GM12878 (cell line): ENCODE data around the gene KLKB1. TPM values are rescaled to one million over a fixed set of nuclear protein-coding genes. Genes with fewer than 3 reads are reported as not detected.

Source experiments
- ATAC-seq: fragments of 200-7000 bp; cut with Tn5 transposase; 3 replicates; pipeline ENCODE4 v1.9.1; 2020; ENCODE audit warnings: mild to moderate bottlenecking, moderate library complexity
- BruUV-seq: library from RNA; stranded (reverse); fragments of 400-500 nt; replicated peaks from 2 replicates; lab custom pipeline; 2021; lab: Mats Ljungman, UMichigan
- CTCF ChIA-PET: fragments of 300-600 bp; sonication (Branson Sonifier 250); formaldehyde crosslinking; extraction: SDS; loops from one replicate; lab custom pipeline; 2021; ENCODE audit warnings: inconsistent platforms; lab: Yijun Ruan, JAX
- POLR2A ChIA-PET: fragments of 350-600 bp; formaldehyde crosslinking; extraction: SDS; loops from one replicate; lab custom pipeline; 2021; ENCODE audit warnings: inconsistent platforms; lab: Charles Lee
- RAD21 ChIA-PET: fragments of 300-600 bp; sonication (Branson Sonifier 250); formaldehyde crosslinking; loops from one replicate; lab custom pipeline; 2023; ENCODE audit warnings: antibody characterized with exemption; ENCODE audit not compliant: unreplicated experiment; lab: Charles Lee
- SMC1A ChIA-PET: fragments of 300-600 bp; sonication (Branson Sonifier 250); formaldehyde crosslinking; loops from one replicate; lab custom pipeline; 2023; ENCODE audit not compliant: unreplicated experiment, uncharacterized antibody; lab: Charles Lee
- DNase-seq: peaks from one replicate; pipeline ENCODE4 v3.0.0-alpha.2; 2011; ENCODE audit warnings: low read depth, low spot score
- FAIRE-seq: peaks from 3 replicates; lab custom pipeline; 2011; peaks lifted over from hg19 to GRCh38; lab: Jason Lieb, UNC
- H2AFZ ChIP-seq: 2 replicates; pipeline ENCODE4 v1.6.0; 2011; ENCODE audit warnings: low read depth, low read length, control low read depth; ENCODE audit not compliant: control insufficient read depth
- H3K27ac ChIP-seq: 2 replicates; pipeline ENCODE4 v1.5.1; 2011; ENCODE audit warnings: control low read depth; ENCODE audit not compliant: control insufficient read depth, insufficient read depth
- H3K27me3 ChIP-seq, 2 experiments: replicated peaks in 1 of 2; 2 replicates each; pipeline versions ENCODE4 v1.6.0 to v1.6.1; 2011; ENCODE audit warnings: low read length in 1 of 2; ENCODE audit not compliant: control insufficient read depth in 2 of 2, insufficient read depth in 2 of 2
- H3K36me3 ChIP-seq, 2 experiments: 2 replicates each; pipeline ENCODE4 v1.5.1; 2011; ENCODE audit warnings: low read length in 1 of 2; ENCODE audit not compliant: control insufficient read depth in 2 of 2, insufficient read depth in 2 of 2
- H3K4me1 ChIP-seq: 2 replicates; pipeline ENCODE4 v1.6.1; 2011; ENCODE audit warnings: mild to moderate bottlenecking, low read length, moderate library complexity, mixed read lengths; ENCODE audit not compliant: control insufficient read depth, insufficient read depth
- H3K4me2 ChIP-seq: 2 replicates; pipeline ENCODE4 v1.6.0; 2011; ENCODE audit warnings: control low read depth; ENCODE audit not compliant: control insufficient read depth, insufficient read depth
- H3K4me3 ChIP-seq: fragments of 200-600 bp; sonication (generic); 2 replicates; pipeline ENCODE4 v1.5.1; 2016
- H3K79me2 ChIP-seq: 2 replicates; pipeline ENCODE4 v1.6.0; 2011; ENCODE audit warnings: low read length; ENCODE audit not compliant: control insufficient read depth, insufficient read depth
- H3K9ac ChIP-seq: 2 replicates; pipeline ENCODE4 v1.8.0; 2011; ENCODE audit warnings: low read length, control low read depth, mixed read lengths; ENCODE audit not compliant: control insufficient read depth, insufficient read depth
- H3K9me3 ChIP-seq: replicated peaks from 3 replicates; pipeline ENCODE4 v1.5.1; 2011; ENCODE audit warnings: mild to moderate bottlenecking, low read length; ENCODE audit not compliant: control insufficient read depth, insufficient read depth
- H4K20me1 ChIP-seq: 2 replicates; pipeline ENCODE4 v1.6.0; 2011; ENCODE audit not compliant: control insufficient read depth, insufficient read depth
- BRCA1 ChIP-seq: IDR thresholded peaks from 2 replicates; pipeline ENCODE4 v1.6.1; 2011; ENCODE audit warnings: low read depth, low read length, improper control_type of control experiment
- CREB1 ChIP-seq: IDR thresholded peaks from 2 replicates; pipeline ENCODE4 v1.6.1; 2012; ENCODE audit warnings: low read depth, mild to moderate bottlenecking, inconsistent platforms
- CREM ChIP-seq: IDR thresholded peaks from 2 replicates; pipeline ENCODE4 v1.6.1; 2014; ENCODE audit warnings: antibody characterized with exemption, low read depth
- EED ChIP-seq: sonication (generic); IDR thresholded peaks from 2 replicates; pipeline ENCODE4 v1.6.1; 2016; ENCODE audit warnings: antibody characterized with exemption, low read depth
- HDAC2 ChIP-seq: fragments of 200-600 bp; sonication (generic); IDR thresholded peaks from 2 replicates; pipeline ENCODE4 v1.6.1; 2017
- IRF4 ChIP-seq: IDR thresholded peaks from 2 replicates; pipeline ENCODE4 v1.6.1; 2011; ENCODE audit warnings: low read depth, low read length
- MEF2B ChIP-seq: fragments of 450-650 bp; IDR thresholded peaks from 2 replicates; pipeline ENCODE4 v1.6.1; 2018; ENCODE audit warnings: mild to moderate bottlenecking, moderate library complexity; ENCODE audit not compliant: partially characterized antibody, poor library complexity, severe bottlenecking
- MTA3 ChIP-seq: IDR thresholded peaks from 2 replicates; pipeline ENCODE4 v1.6.1; 2012; ENCODE audit warnings: low read length, inconsistent platforms, borderline replicate concordance
- NFYB ChIP-seq: IDR thresholded peaks from 2 replicates; pipeline ENCODE4 v1.6.1; 2011; ENCODE audit warnings: low read depth, mild to moderate bottlenecking, low read length, improper control_type of control experiment, moderate library complexity; ENCODE audit not compliant: insufficient read depth
- RBBP5 ChIP-seq: fragments of 200-600 bp; sonication (generic); conservative IDR thresholded peaks from 2 replicates; pipeline ENCODE4 v1.6.1; 2016
- RELA ChIP-seq: fragments of 450-650 bp; IDR thresholded peaks from 2 replicates; pipeline ENCODE4 v1.8.0; 2014; ENCODE audit warnings: borderline replicate concordance; ENCODE audit not compliant: partially characterized antibody
- SREBF1 ChIP-seq: IDR thresholded peaks from 2 replicates; pipeline ENCODE4 v1.6.1; 2012; ENCODE audit warnings: mild to moderate bottlenecking, low read length
- ZZZ3 ChIP-seq: IDR thresholded peaks from 2 replicates; pipeline ENCODE4 v1.6.1; 2011; ENCODE audit warnings: low read depth; ENCODE audit not compliant: control insufficient read depth, insufficient read length
- WGBS: methylation state at CpG from one replicate; pipeline ENCODE4 v1.1.6; 2016; ENCODE audit warnings: low lambda C conversion rate; ENCODE audit not compliant: insufficient replicate concordance, insufficient coverage; ENCODE audit errors: missing lambda C conversion rate; 5-methylcytosine and 5-hydroxymethylcytosine counted together
- in situ Hi-C: fragments of 300-500 bp; cut with MboI; formaldehyde crosslinking; loops from 9 replicates; pipeline ENCODE4 v1.14.3; 2018; ENCODE audit warnings: mixed read lengths
- intact Hi-C: fragments of 100-400 bp; cut with micrococcal nuclease; formaldehyde crosslinking; loops from one replicate; pipeline ENCODE4 v1.14.2; 2022; ENCODE audit not compliant: unreplicated experiment
- polyA plus RNA-seq, 11 experiments: library from polyadenylated mRNA; depleted of rRNA in 4 of 11; unstranded in 6 of 11; stranded (reverse) in 5 of 11; fragments of >200 nt; fragmentation: Nextera tagmentation in 4 of 11; fragmentation: Illumina TruSeq in 1 of 11; extraction: Ambion mirVana in 4 of 11; extraction: Trizol in 1 of 11; gene quantifications; 1 replicate in 1 of 11; 2 replicates in 10 of 11; pipeline versions ENCODE4 v1.2.1 to v1.2.3, GENCODE V29; 2011 to 2016; ENCODE audit warnings: inconsistent platforms in 2 of 11, missing spikeins in 2 of 11, low read depth in 1 of 11
- total RNA-seq, 4 experiments: library from RNA; depleted of rRNA in 3 of 4; stranded (reverse); fragments of >200 nt in 3 of 4; fragmentation: Illumina TruSeq in 1 of 4; extraction: Trizol in 1 of 4; gene quantifications; 2 replicates each; pipeline versions ENCODE4 v1.2.1 to v1.2.3, GENCODE V29; 2013 to 2021
- TF ChIP-seq, protein P1 (sequence below): fragments of 450-650 bp; conservative IDR thresholded peaks from 2 replicates; pipeline ENCODE4 v1.6.1; 2017; ENCODE audit warnings: mild to moderate bottlenecking, moderate library complexity

KLKB1 gene
- total and polyA plus RNA-seq, 10 of the 15 experiments (the other 5 are each of a cell fraction or from before 2014, with no cell fraction given): 0.04 TPM; not detected in 9

DNA sequence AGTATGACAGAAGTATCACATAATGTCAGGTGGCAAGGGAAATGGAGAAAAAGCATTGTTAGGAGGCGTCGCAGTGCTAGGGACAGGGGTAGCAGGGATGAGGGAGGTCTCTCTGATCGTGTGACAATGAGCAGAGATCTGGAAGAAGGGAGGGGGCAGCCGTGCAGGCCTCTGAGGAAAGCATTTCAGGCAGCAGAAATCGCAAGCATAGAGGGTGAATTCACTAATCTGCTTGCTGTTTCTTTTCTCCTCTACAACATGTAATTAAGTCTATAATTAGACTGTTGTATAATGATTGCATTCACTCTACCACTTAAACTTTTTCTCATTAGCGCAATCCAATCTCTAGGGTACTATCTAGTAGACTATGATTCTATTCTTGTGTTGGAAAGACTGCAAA is 26.8 kb upstream of the KLKB1 start:
- in situ Hi-C loops (no loop called here), intact Hi-C loops (loop anchor here (2.0 kb wide), 1 partner anchor 132 kb away; the partner anchor contains the start of gene TLR3)
- ChIA-PET SMC1A (no interaction called here), RAD21 (no interaction called here), CTCF (no interaction called here), POLR2A (no interaction called here)
- Histone ChIP-seq H3K27ac (no peak overlapping the region), H3K27me3 (no peaks in the 10 kb centered on the region), H3K4me1 (no peaks in the 10 kb centered on the region), H3K4me3 (no peak overlapping the region), H3K4me2 (no peak overlapping the region), H2AFZ (no peak overlapping the region), H3K79me2 (no peaks in the 10 kb centered on the region), H3K36me3 (no peaks in the 10 kb centered on the region), H4K20me1 (no peaks in the 10 kb centered on the region), H3K9me3 (no peaks in the 10 kb centered on the region), H3K9ac (no peak overlapping the region)
- no TSS peak for BruUV-seq
- ATAC-seq: no peak
- no peak for TF ChIP-seq SREBF1
- no peak for TF ChIP-seq ZZZ3
- no peak for TF ChIP-seq CREM
- WGBS: 79% methylated on average over 6 of the region's 6 CpGs
- no peak for FAIRE-seq
- DNase-seq: no peak

DNA sequence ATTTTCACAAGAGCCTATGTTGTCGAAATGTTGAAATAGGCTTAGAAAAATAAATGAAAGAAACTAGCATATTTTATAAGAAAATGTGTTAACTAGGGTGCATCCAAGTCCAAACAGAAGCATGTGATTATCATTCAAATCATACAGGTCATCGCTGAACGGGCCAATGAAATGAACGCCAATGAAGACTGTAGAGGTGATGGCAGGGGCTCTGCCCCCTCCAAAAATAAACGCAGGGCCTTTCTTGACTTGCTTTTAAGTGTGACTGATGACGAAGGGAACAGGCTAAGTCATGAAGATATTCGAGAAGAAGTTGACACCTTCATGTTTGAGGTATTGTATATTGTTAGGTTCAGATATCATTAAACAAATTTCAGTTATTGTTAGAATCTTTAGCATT is 26.3 kb upstream of the KLKB1 start:
- no peaks in the 10 kb centered on the region for H3K79me2 ChIP-seq
- no TSS peak for BruUV-seq
- no peak for ATAC-seq
- no peak overlapping the region for H3K9ac ChIP-seq
- H3K27ac ChIP-seq: no peak overlapping the region
- SMC1A ChIA-PET: interaction anchor here (1.2 kb wide), 2 partner anchors 8 to 11 kb away, joined by 3 to 4 read pairs; no protein-coding TSS in a partner anchor
- H3K4me2 ChIP-seq: no peak overlapping the region
- no peaks in the 10 kb centered on the region for H4K20me1 ChIP-seq
- intact Hi-C loops (loop anchor here (2.0 kb wide), 1 partner anchor 132 kb away; the partner anchor contains the start of gene TLR3), in situ Hi-C loops (no loop called here)
- no peaks in the 10 kb centered on the region for H3K4me1 ChIP-seq
- CTCF ChIA-PET: interaction anchor here (1.5 to 1.8 kb wide), 3 partner anchors 8 to 133 kb away, joined by 4 to 7 read pairs (median 5); no protein-coding TSS in a partner anchor
- H3K27me3 ChIP-seq: no peaks in the 10 kb centered on the region
- no peak for DNase-seq
- no peaks in the 10 kb centered on the region for H3K9me3 ChIP-seq
- no peak overlapping the region for H2AFZ ChIP-seq
- 72% methylated on average over 7 of the region's 7 CpGs for WGBS
- FAIRE-seq: no peak
- POLR2A ChIA-PET: no interaction called here
- RAD21 ChIA-PET: no interaction called here
- no peak overlapping the region for H3K4me3 ChIP-seq
- no peaks in the 10 kb centered on the region for H3K36me3 ChIP-seq
- TF ChIP-seq, protein P1, sequence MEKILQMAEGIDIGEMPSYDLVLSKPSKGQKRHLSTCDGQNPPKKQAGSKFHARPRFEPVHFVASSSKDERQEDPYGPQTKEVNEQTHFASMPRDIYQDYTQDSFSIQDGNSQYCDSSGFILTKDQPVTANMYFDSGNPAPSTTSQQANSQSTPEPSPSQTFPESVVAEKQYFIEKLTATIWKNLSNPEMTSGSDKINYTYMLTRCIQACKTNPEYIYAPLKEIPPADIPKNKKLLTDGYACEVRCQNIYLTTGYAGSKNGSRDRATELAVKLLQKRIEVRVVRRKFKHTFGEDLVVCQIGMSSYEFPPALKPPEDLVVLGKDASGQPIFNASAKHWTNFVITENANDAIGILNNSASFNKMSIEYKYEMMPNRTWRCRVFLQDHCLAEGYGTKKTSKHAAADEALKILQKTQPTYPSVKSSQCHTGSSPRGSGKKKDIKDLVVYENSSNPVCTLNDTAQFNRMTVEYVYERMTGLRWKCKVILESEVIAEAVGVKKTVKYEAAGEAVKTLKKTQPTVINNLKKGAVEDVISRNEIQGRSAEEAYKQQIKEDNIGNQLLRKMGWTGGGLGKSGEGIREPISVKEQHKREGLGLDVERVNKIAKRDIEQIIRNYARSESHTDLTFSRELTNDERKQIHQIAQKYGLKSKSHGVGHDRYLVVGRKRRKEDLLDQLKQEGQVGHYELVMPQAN: no peak
- no peak for TF ChIP-seq NFYB
- no peak for TF ChIP-seq CREM
- TF ChIP-seq CREB1: no peak
- TF ChIP-seq EED: no peak
- no peak for TF ChIP-seq RBBP5
- no peak for TF ChIP-seq IRF4
- TF ChIP-seq RELA: no peak
- no peak for TF ChIP-seq MTA3
- no peak for TF ChIP-seq MEF2B
- no peak for TF ChIP-seq BRCA1
- TF ChIP-seq HDAC2: no peak
